ENCODE data around the gene CEP76.

The CEP76 gene

GRCh38 chr18:12656938-12657683 is 45.4 kb downstream of the CEP76 start:
- no peaks in the 10 kb centered on the region for H3K79me2 ChIP-seq (ENCODE audit: low read length)
- H3K9ac ChIP-seq (ENCODE audit: low read length), result no peak overlapping the region
- TF ChIP-seq EZH2phosphoT487 (IDR thresholded peaks at IDR 0.05; ENCODE audit: low read length) (no peak), EZH2 (optimal IDR thresholded peaks at IDR 0.05; ENCODE audit: low read depth, low read length) (no peak), CTCF (IDR thresholded peaks at IDR 0.05; ENCODE audit: low read length) (no peak)
- no peaks in the 10 kb centered on the region for H3K9me2 ChIP-seq (replicated peaks; ENCODE audit: insufficient read depth, low read length)
- H3K36me3 ChIP-seq (replicated peaks; ENCODE audit: insufficient read depth, low read length), result no peaks in the 10 kb centered on the region
- H4K20me1 ChIP-seq (ENCODE audit: insufficient read depth, low read length), result no peaks in the 10 kb centered on the region
- no peaks in the 10 kb centered on the region for H3K9me3 ChIP-seq (replicated peaks; ENCODE audit: insufficient read depth, low read length)
- H3F3A ChIP-seq (ENCODE audit: insufficient read depth, low read length), result peaks cover 8% of the 10 kb centered on the region; the same call in 1 of the 2 replicates
- H3K4me1 ChIP-seq (ENCODE audit: low read length), result peaks cover 5% of the 10 kb centered on the region; the same call in 1 of the 2 replicates
- peak; percentile 19 for DNase-seq
- no peak overlapping the region for H3K27ac ChIP-seq (ENCODE audit: low read length)
- peaks cover 11% of the 10 kb centered on the region; the same call in 1 of the 2 replicates for H3K27me3 ChIP-seq (replicated peaks; ENCODE audit: insufficient read depth, low read length)
- peak overlapping the region; percentile 53 for H3K4me3 ChIP-seq (ENCODE audit: low read length)
- H2AFZ ChIP-seq (ENCODE audit: low read length), result peak overlapping the region; percentile 63
- H3K4me2 ChIP-seq (ENCODE audit: low read depth, low read length), result peak overlapping the region; percentile 80

- peaks cover 8% of the 10 kb centered on the region; the same call in 1 of the 2 replicates for H3F3A ChIP-seq (ENCODE audit: insufficient read depth, low read length)
- H3K4me2 ChIP-seq (ENCODE audit: low read depth, low read length), result peak overlapping the region; percentile 80
- H3K27ac ChIP-seq (ENCODE audit: low read length), result no peak overlapping the region
- H3K9ac ChIP-seq (ENCODE audit: low read length), result no peak overlapping the region
- H3K9me2 ChIP-seq (replicated peaks; ENCODE audit: insufficient read depth, low read length), result no peaks in the 10 kb centered on the region
- no peaks in the 10 kb centered on the region for H3K79me2 ChIP-seq (ENCODE audit: low read length)
- peak overlapping the region; percentile 53; the same call in 1 of the 2 replicates for H3K4me3 ChIP-seq (ENCODE audit: low read length)
- H3K36me3 ChIP-seq (replicated peaks; ENCODE audit: insufficient read depth, low read length), result no peaks in the 10 kb centered on the region
- peaks cover 11% of the 10 kb centered on the region; the same call in 1 of the 2 replicates for H3K27me3 ChIP-seq (replicated peaks; ENCODE audit: insufficient read depth, low read length)
- H2AFZ ChIP-seq (ENCODE audit: low read length), result no peak overlapping the region; the same call in 1 of the 2 replicates
- TF ChIP-seq CTCF (IDR thresholded peaks at IDR 0.05; ENCODE audit: low read length), result no peak
- TF ChIP-seq EZH2 (optimal IDR thresholded peaks at IDR 0.05; ENCODE audit: low read depth, low read length), result no peak
- no peak for TF ChIP-seq EZH2phosphoT487 (IDR thresholded peaks at IDR 0.05; ENCODE audit: low read length)
- peaks cover 5% of the 10 kb centered on the region; the same call in 1 of the 2 replicates for H3K4me1 ChIP-seq (ENCODE audit: low read length)
- H3K9me3 ChIP-seq (replicated peaks; ENCODE audit: insufficient read depth, low read length), result no peaks in the 10 kb centered on the region
- DNase-seq, result no peak
- no peaks in the 10 kb centered on the region for H4K20me1 ChIP-seq (ENCODE audit: insufficient read depth, low read length)
These were observed 46.0 kb downstream of the CEP76 start for GRCh38 chr18:12656605-12656937.

GRCh38 chr18:12654971-12655370 is 47.6 kb downstream of the CEP76 start:
- Histone ChIP-seq H3K27me3 (replicated peaks; ENCODE audit: insufficient read depth, low read length) (peaks cover 11% of the 10 kb centered on the region; the same call in 1 of the 2 replicates), H3K9me3 (replicated peaks; ENCODE audit: insufficient read depth, low read length) (no peaks in the 10 kb centered on the region), H3F3A (ENCODE audit: insufficient read depth, low read length) (peaks cover 8% of the 10 kb centered on the region; the same call in 1 of the 2 replicates), H3K4me2 (ENCODE audit: low read depth, low read length) (no peak overlapping the region), H3K4me1 (ENCODE audit: low read length) (peaks cover 5% of the 10 kb centered on the region; the same call in 1 of the 2 replicates), H3K9me2 (replicated peaks; ENCODE audit: insufficient read depth, low read length) (no peaks in the 10 kb centered on the region), H2AFZ (ENCODE audit: low read length) (no peak overlapping the region), H3K79me2 (ENCODE audit: low read length) (no peaks in the 10 kb centered on the region), H3K36me3 (replicated peaks; ENCODE audit: insufficient read depth, low read length) (no peaks in the 10 kb centered on the region), H4K20me1 (ENCODE audit: insufficient read depth, low read length) (no peaks in the 10 kb centered on the region), H3K4me3 (ENCODE audit: low read length) (no peak overlapping the region), H3K27ac (ENCODE audit: low read length) (no peak overlapping the region), H3K9ac (ENCODE audit: low read length) (no peak overlapping the region)
- TF ChIP-seq CTCF (IDR thresholded peaks at IDR 0.05; ENCODE audit: low read length) (no peak), EZH2 (optimal IDR thresholded peaks at IDR 0.05; ENCODE audit: low read depth, low read length) (no peak), EZH2phosphoT487 (IDR thresholded peaks at IDR 0.05; ENCODE audit: low read length) (no peak)
- DNase-seq, result no peak

All from MM.1S (cell line).